HG02870 (cell line): ENCODE data around the gene AZU1.

Experiments
- ATAC-seq: cut with Tn5 transposase; IDR thresholded peaks from one replicate; pipeline ENCODE4 v1.9.1; 2021; ENCODE audit warnings: mild to moderate bottlenecking, moderate library complexity; ENCODE audit not compliant: unreplicated experiment

AZU1 gene

DNA sequence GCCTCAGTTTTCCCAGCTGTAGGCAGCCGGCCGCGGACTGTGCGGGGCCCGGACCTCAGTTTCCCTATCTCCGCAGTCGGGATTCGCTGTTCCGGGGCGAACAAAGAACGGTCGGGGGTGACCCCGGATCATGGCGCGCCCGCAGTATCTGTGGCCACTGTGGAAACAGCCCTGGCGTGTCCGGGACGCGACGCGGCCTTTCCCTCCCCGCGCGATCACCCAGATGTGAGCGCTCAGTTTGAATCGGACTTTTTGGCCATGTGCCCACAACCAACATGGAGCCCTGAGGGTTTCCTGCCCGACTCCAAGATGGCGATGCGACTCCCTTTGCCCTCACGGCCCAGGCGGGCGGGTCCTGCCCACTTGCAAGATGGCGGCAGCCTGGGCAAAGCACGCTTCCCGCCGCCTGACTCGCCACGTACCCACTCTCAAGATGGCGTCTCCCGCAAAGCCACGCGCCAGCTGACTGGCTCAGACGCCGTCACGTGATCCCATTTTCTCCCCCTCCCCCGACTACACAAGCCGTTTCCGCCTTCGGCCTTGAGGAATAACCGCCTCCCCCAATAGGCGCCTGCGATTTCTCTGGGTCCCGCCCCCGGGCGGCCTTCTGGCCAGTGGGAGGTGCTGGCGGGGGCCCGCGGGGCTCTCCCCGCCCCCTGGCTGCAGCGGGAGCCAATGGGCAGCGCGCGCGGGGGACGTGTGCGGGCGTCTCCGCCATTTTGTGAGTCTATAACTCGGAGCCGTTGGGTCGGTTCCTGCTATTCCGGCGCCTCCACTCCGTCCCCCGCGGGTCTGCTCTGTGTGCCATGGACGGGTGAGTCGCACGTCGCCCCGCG lies 30.7 kb upstream of the AZU1 start, which contains the start of gene PTBP1:
Gene PTBP1 (plus strand): TSS at position 761 of the 836 bp plus-strand sequence. CDS start 46 bp downstream, at position 807.
- peak; percentile 84 for ATAC-seq

DNA sequence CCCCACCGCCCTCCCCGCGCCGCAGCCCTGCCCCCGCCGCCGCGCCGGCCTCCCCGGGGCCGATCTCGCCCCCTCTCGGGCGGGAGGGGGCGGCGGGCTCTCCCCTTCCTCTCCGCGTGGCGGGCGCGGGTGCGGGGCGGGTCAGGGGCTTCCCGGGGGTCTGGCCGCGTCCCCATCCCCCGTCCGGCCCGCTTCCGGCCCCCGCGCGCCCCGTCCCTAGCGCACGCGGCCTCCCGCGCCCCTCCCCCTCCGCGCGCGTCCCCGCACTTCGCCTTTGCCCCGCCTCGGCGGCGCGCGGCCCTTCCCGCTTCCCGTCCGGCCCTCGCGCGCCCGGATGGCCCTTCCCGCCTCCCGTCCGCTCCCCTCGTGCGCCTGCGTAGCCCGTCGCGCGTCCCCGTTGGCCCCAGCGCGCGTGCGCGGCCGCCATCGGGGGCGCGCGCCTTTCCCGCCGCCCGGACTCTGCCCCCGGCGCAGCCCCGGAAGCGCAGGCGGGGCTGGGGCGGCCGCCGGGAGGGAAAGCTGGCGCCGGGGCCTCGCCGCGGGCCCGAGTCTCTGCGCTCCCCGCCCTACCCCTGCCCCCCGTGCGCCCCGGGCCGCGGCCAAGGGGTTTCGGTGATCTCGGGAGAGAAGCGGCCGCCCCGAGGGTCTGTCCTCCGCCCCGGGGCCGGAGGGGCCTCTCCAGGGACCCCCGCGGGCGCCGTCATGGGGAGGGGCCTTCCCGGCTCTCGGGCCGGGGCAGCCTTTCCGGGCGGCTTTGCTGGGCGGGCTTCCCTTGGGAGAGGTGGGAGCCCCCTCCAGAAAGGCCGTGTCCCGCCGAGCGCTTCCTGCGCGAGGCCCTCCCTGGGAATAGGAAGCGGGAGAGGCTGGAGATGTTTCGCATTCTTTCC lies 29.9 kb upstream of the AZU1 start:
- ATAC-seq, result peak; percentile 39

DNA sequence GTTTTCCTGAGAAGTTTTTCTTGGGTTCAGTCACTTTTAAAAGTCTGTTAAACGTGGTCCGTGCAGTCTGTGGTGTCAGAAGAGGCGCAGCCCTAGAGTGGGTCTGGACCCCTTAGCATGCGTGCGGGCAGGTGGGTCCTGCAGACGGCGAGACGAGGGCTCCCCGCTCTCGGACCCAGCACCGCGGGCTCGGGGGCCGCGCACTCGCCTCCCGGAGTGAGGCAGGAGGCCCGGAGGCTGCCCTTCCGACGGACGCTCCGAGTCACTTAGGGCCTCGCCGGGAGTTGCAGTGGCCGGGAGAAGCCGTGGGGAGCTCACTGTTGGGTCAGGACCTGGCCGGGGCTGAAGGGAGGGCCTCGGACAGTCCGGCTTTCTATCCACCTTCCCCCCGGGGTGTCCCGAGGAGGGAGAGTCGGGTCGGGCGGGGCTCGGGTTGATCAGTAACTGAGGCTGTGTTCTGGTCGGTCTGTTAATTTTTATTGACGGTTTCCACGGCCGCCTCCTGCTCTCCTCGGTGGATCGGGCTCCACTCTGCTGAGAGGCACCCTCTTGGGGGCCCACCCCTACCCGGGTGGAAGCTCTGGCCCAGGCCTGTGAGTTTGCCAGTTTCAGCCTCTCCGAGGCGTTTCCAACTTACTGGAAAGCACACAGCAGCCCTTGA lies 29.1 kb upstream of the AZU1 start:
- no peak for ATAC-seq

DNA sequence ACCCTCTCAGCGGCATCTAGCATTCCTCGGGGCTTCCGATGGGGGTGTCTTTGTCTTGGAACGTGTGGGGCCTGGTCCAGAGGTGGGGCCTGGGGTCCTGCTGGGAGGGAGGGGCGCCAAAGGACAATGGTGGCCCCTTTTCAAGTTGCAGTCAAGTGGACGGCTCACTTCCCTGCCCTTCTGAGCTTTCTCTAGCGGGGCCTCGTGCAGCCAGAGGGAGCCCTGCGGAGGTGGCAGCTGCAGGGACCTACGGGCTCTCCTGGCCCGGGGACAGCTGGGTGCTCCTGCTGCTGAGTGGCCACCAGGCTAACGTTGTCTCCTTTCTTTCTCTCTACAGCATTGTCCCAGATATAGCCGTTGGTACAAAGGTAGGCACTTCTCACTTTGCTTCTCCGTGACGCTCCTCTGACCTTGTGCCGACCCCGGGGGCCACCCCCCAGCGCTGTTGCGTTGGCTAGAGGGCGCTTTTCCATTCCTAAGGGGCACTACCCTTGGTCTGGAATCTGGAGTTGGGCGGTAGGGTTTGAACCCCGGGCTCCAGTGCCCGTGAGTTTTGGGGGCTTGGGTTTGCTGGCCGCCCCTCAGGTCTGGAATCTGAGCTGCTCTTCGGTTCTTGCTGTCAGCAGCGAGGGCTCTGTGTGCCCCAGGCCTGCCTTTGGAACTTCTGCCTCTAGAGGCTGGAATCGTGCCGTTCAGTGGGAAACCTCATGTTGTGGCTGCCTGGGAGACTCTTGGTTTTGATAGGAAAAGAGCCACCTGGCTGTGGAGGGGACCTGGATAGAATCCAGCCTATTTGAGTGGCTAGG lies 28.4 kb upstream of the AZU1 start:
- no peak for ATAC-seq

DNA sequence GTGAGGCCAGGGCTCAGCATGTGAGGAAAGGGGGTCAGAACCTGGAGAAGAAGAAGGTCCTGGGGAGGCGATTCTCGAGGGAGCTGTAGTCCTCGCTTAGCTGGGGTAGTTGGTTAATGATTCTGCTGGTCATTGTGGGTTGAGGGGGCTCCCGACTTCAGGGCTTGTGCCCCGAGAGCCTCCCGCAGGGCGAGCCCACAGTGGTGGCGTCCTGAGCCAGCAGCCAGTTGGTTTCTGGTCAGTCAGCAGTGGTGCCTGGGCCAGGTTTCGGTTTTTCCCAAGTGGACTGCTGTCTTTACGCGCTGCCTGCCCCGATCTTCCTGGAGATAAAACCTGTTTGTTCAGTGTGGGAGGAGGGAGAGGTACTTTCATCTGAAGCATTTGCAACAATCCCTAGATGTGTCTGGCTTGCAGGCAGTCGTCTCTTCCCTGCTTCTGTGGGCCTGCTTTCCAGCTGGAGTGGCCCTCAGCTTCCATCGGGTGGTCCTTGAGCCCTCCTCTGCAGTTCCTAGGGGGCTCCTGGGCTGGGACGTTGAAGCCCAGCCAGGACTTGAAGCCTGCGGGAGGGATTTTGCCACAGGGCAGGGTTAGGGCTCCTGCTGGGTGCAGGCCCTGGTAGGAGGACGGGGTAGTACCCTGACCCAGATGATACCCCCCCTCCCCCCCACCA lies 27.1 kb upstream of the AZU1 start:
- ATAC-seq, result no peak

DNA sequence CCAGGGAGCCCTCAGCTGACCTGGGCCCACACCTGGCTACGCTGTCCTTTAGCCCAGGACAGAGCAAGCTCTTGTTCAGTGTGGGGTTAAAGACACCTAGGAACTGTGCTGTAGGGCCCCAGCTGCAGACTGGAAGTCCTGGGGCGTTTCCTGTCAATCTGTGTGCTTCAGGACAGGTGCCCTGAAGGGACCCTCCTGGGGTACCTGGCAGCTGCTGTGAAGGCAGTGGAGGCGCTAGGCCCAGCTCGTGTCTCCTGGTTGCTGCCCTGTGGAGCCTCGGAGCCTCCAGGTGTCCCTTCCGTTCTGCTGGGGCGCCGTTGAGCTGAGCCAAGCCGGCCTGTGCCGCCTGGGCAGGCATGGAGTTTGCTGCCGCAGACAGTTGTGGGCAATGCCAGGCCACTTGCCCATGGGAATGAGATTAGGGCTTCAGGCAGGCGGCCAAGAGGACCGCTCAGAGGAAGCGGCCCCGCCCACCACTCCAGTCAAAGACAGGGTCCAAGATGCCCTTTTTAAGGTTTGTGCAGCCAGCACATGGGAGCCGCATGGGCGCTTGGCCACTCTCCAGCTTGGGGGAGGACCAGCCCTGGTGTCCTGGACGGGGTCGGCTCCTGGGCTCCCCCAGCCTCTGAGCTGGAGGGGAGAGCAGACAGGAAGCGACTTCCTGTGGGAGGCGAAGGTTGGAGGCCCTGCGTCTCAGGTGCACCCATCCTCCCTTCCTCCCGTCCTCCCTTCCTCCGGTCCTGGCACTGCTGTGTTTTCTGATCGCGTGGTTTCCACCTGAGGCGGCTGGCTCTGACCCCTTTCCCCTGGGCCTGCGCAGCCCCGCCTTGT lies 26.4 kb upstream of the AZU1 start:
- ATAC-seq, result no peak

DNA sequence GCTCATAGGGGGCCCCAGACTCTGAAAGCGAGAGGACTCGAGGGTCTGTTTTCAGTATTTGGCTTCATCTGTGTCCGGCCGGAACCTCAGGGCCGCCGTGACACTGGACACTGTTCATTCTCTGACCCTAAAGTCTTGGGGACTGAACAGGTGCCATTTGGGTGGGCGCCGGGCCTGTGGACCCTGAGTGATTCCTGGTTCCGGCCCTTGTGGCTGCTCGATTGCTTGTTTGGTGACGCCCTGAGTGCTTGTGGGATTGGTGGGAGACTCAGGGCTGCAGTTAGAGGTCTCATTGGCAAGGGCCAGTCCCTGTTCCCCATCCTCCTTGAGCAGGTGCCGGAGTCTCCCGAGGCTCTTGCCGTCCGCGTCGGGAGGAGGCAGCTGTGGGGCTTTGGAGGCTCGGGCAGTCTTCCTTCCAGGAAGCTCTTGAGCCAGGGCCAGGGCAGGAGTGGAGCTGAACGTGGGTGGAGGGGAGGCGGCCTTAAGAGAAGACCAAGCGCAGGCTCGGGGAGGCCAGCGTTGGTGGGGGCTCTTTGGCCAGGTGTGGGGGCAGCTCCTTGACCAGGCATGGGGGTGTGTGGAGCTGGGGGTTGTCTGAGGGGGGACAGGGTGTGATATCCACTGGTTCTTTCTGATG lies 25.7 kb upstream of the AZU1 start:
- no peak for ATAC-seq

DNA sequence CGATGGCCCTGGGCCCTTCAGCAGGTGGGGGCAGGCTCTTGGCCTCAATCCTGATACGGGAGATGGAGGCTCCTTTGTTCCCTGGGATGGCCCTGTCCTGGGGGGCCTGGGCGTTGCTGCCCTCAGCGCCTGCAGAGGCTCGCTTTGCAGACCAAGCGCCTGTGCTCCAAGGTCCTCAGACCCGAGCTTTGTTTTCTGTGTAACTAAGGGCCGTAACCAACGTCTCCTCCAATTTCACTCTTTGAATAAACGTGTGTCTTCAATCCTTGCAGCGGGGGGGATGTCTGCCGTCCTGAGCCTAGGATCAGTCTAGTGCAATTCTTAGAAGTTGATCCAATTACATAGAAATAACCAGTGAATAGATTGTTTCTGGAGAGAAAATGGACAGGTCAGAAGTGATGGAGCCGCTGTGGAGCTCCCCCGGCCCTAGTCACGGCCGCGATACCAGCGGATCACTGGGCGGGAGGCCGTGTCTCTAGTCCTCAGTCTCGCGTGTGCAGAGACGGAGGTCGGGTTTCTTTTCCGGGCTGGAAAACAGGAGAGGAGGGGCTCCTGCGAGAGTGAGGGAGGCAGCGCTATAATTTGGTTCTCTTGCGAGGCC lies 25.0 kb upstream of the AZU1 start:
- ATAC-seq, result no peak

DNA sequence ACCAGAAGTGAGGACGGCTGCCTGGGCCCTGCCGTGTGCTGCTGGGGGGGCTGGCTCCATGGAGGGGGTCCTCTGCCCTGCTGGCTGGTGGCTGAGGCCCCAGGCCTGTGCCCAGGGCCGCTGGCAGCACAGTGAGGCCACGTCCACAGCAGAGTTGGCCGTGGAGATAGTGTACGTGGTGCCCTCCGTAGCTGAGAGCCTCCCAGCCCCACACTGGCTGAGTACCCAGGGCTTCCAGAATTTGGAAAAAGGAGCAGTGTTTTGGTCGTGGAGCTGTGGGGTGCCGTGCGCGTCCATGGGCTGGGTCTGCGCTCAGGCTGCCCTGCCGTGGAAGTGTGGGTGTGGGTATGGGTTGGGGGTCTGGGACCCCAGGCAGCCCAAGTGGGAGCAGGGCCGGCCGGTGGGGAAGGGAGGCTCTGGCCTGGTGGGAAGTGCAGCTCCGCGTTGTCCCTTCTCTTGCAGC lies 24.5 kb upstream of the AZU1 start:
- no peak for ATAC-seq

DNA sequence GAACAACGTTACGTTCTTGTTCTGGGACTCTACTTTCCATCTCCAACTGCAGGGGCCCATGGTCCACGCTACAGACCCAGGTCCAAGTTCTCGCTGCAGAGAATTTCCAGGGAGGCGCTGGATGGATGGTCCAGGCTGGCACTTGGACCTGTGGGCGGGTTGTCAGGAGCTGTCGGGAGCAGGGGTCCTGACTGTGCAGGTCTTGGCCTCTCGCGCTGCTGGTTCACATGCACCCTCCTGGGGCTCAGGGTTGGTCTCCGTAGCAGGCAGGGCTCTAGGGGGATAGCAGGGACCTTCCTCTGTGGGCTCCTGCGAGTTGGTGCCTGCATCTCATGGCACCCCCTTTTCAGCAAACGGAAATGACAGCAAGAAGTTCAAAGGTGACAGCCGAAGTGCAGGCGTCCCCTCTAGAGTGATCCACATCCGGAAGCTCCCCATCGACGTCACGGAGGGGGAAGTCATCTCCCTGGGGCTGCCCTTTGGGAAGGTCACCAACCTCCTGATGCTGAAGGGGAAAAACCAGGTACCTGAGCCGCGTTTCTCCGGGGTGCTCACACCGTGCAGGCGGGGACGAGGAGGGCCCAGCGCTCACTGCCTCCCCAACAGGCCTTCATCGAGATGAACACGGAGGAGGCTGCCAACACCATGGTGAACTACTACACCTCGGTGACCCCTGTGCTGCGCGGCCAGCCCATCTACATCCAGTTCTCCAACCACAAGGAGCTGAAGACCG lies 23.8 kb upstream of the AZU1 start:
- no peak for ATAC-seq

DNA sequence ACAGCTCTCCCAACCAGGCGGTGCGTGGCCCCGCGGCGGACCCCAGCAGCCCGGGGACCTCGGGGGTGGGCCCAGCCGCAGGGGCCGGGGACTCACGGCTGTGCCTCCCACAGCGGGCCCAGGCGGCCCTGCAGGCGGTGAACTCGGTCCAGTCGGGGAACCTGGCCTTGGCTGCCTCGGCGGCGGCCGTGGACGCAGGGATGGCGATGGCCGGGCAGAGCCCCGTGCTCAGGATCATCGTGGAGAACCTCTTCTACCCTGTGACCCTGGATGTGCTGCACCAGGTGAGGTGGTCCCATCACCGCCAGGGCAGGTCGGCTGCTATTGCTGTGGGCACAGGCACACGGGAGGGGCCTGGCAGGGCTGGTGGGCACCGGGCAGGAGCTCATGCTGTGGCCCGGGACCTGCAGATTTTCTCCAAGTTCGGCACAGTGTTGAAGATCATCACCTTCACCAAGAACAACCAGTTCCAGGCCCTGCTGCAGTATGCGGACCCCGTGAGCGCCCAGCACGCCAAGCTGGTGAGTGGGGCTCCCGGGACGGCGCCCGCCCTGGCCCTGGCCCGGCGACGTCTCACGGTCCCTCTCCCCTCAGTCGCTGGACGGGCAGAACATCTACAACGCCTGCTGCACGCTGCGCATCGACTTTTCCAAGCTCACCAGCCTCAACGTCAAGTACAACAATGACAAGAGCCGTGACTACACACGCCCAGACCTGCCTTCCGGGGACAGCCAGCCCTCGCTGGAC lies 23.0 kb upstream of the AZU1 start:
- no peak for ATAC-seq

DNA sequence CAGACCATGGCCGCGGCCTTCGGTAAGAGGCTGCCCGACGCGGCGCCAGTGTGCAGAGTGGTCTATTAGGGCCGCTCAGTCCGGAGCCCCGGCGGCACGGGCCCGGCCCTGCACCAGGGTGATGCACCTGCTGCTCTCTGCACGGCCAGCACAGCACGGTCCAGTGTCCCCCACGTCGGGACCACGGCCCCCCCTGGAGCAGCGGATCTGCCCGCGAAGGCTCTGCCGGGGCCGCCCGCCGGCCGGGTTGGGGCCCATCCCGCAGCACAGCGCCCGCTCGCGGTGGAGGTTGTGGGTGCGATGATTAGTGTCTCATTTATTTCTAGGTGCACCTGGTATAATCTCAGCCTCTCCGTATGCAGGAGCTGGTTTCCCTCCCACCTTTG lies 22.5 kb upstream of the AZU1 start:
- ATAC-seq, result no peak

DNA sequence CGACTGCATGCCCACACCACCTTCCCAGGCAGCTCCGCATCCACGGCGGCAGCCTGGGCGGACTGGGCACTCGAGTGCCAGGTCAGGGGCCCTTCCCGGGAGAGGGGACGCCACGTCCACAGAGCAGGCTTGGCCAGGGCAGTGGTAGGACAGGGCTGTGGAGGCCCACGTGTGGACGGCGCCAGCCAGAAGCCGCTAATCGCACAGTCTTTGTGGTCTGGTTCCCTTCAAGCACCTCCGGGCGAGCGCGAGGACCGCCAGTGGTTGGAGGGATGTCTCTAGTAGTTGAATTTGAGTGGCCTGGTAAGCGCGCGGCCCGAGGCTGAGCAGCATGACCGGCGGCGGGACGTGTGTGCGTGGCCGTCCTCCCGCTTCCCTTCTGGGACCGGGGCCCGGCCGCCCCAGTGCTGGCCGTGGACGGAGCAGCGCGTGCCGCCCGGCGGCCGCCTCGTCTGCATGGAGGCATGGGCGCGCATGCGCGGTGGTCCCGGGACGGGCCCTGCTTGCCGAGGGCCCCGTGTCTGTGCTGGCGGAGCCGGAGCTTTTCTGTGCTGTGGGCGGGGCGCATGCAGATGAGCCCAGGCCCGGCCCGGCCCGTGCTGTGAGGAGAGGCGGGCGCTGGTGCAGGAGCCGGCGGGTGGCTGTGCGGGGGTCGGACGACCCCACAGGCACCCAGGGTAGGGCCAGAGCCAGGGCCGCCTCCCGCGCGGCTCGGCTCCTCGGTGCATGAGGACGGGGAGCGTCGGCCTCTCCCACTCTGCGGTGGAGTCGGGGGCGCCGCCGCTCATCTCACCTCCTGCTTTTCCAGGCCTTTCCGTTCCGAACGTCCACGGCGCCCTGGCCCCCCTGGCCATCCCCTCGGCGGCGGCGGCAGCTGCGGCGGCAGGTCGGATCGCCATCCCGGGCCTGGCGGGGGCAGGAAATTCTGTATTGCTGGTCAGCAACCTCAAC lies 21.8 kb upstream of the AZU1 start:
- no peak for ATAC-seq

DNA sequence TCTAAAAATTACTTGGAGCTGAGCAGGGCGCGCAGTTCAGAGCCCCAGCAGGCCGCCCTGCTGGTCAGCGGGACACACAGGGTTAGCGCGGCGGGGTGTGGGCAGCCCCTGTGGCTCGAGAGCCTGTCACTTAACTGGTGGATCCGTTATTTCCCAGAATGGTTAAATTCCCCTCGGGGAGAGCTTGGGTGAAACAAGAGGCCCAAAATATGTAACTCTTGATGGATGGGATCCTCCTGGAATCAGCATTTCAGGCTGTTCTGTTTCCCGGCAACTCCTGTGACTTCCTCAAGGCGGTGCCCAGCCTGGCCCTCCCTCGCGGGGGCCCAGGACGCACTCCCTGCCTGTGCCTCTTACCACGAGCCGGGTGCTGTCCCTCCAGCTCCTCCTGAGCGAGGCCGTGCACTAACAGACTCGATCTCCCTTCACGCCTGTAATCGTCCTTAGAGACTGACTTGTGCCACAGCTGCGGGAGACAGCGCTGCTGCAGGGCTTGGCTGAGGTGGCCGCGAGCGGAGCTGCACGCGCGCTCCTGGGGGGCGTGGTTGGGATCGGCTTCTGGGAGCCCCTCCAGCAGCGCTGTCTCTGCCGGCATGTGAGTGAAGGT lies 20.7 kb upstream of the AZU1 start:
- no peak for ATAC-seq
